SJSA1 (cell line): ENCODE results near the gene SATB2. TPM values are rescaled to one million over a fixed set of nuclear protein-coding genes. Genes with fewer than 3 reads are reported as not detected.

Experiments
- DNase-seq, 2 experiments: peaks; one replicate each; pipeline ENCODE4 v3.0.0-alpha.2; 2015 to 2020; ENCODE audit warnings: low spot score in 2 of 2, low read depth in 1 of 2
- H3K27ac ChIP-seq: fragments of 250-450 bp; sonication (Bioruptor Pico); 2 replicates; pipeline ENCODE4 v1.5.1; 2020; ENCODE audit warnings: mild to moderate bottlenecking, moderate library complexity
- H3K27me3 ChIP-seq: fragments of 250-450 bp; sonication (Bioruptor Pico); replicated peaks from 2 replicates; pipeline ENCODE4 v1.5.1; 2020; ENCODE audit warnings: mild to moderate bottlenecking, moderate library complexity
- H3K36me3 ChIP-seq: fragments of 250-450 bp; sonication (Bioruptor Pico); 2 replicates; pipeline ENCODE4 v1.5.1; 2020; ENCODE audit warnings: mild to moderate bottlenecking
- H3K4me1 ChIP-seq: fragments of 250-450 bp; sonication (Bioruptor Pico); replicated peaks from 2 replicates; pipeline ENCODE4 v1.6.1; 2021; ENCODE audit warnings: mild to moderate bottlenecking
- H3K4me3 ChIP-seq: fragments of 250-450 bp; sonication (Bioruptor Pico); 2 replicates; pipeline ENCODE4 v1.5.1; 2020; ENCODE audit warnings: mild to moderate bottlenecking
- H3K9me3 ChIP-seq: fragments of 250-450 bp; sonication (Bioruptor Pico); replicated peaks from 2 replicates; pipeline ENCODE4 v1.5.1; 2020; ENCODE audit warnings: mild to moderate bottlenecking
- total RNA-seq: library from RNA; depleted of rRNA; stranded (reverse); fragments of >200 nt; shearing (Covaris generic); gene quantifications from 2 replicates; pipeline ENCODE4 v1.2.3, GENCODE V29; 2014

Gene SATB2
- total RNA-seq, 1 experiment from 2014 or later: 11.0 TPM

GRCh38 chr2:199462347-199462955, 4.7 kb upstream of the SATB2 start:
- H3K27ac ChIP-seq: no peak overlapping the region
- H3K27me3 ChIP-seq: no peaks in the 10 kb centered on the region
- no peak for DNase-seq
- peaks cover 7% of the 10 kb centered on the region for H3K36me3 ChIP-seq
- H3K9me3 ChIP-seq: no peaks in the 10 kb centered on the region
- no peak overlapping the region for H3K4me3 ChIP-seq
- H3K4me1 ChIP-seq: peaks cover 10% of the 10 kb centered on the region

- H3K27ac ChIP-seq: no peak overlapping the region
- H3K4me1 ChIP-seq: peaks cover 10% of the 10 kb centered on the region
- no peak for DNase-seq
Measured at GRCh38 chr2:199461711-199462346, 4.1 kb upstream of the SATB2 start.

GRCh38 chr2:199460846-199461710, 3.3 kb upstream of the SATB2 start:
- Histone ChIP-seq H3K4me1 (peaks cover 10% of the 10 kb centered on the region), H3K36me3 (peaks cover 7% of the 10 kb centered on the region), H3K4me3 (peak overlapping the region; percentile 80), H3K27me3 (no peaks in the 10 kb centered on the region), H3K27ac (no peak overlapping the region), H3K9me3 (no peaks in the 10 kb centered on the region)
- DNase-seq: no peak

More at GRCh38 chr2:199461711-199462346, 4.1 kb upstream of the SATB2 start:
- no peaks in the 10 kb centered on the region for H3K9me3 ChIP-seq
- H3K27me3 ChIP-seq: no peaks in the 10 kb centered on the region
- H3K36me3 ChIP-seq: peaks cover 7% of the 10 kb centered on the region
- no peak overlapping the region for H3K4me3 ChIP-seq

GRCh38 chr2:199460101-199460671, 2.4 kb upstream of the SATB2 start:
- Histone ChIP-seq H3K27ac (peak overlapping the region; percentile 84), H3K9me3 (no peaks in the 10 kb centered on the region), H3K4me3 (peak overlapping the region; percentile 80), H3K27me3 (no peaks in the 10 kb centered on the region), H3K36me3 (peaks cover 11% of the 10 kb centered on the region), H3K4me1 (peaks cover 16% of the 10 kb centered on the region)
- no peak for DNase-seq

- Histone ChIP-seq H3K4me1 (peaks cover 18% of the 10 kb centered on the region), H3K4me3 (peak overlapping the region; percentile 80), H3K27me3 (no peaks in the 10 kb centered on the region), H3K36me3 (peaks cover 12% of the 10 kb centered on the region), H3K9me3 (no peaks in the 10 kb centered on the region), H3K27ac (peak overlapping the region; percentile 84)
- peak; percentile 91 to 98 for DNase-seq
Measured at GRCh38 chr2:199459286-199460100, 1.8 kb upstream of the SATB2 start.

- Histone ChIP-seq H3K27ac (peak overlapping the region; percentile 84), H3K36me3 (peaks cover 12% of the 10 kb centered on the region)
Measured at GRCh38 chr2:199458806-199459285, 1.1 kb upstream of the SATB2 start.

GRCh38 chr2:199458009-199458805, 468 bp upstream of the SATB2 start:
- H3K27me3 ChIP-seq: no peaks in the 10 kb centered on the region
- peak; percentile 68 to 69 for DNase-seq

More at GRCh38 chr2:199458806-199459285, 1.1 kb upstream of the SATB2 start:
- DNase-seq: peak in 1 of 2 experiments; percentile 84
- peak overlapping the region; percentile 80 for H3K4me3 ChIP-seq
- H3K27me3 ChIP-seq: no peaks in the 10 kb centered on the region
- H3K9me3 ChIP-seq: no peaks in the 10 kb centered on the region
- peaks cover 17% of the 10 kb centered on the region for H3K4me1 ChIP-seq

GRCh38 chr2:199456383-199457146, 1.2 kb downstream of the SATB2 start:
- peaks cover 18% of the 10 kb centered on the region for H3K4me1 ChIP-seq
- peaks cover 19% of the 10 kb centered on the region for H3K36me3 ChIP-seq
- peak in 1 of 2 experiments; percentile 47 for DNase-seq
- H3K4me3 ChIP-seq: peak overlapping the region; percentile 80
- peak overlapping the region; percentile 69 for H3K27ac ChIP-seq
- H3K27me3 ChIP-seq: no peaks in the 10 kb centered on the region
- no peaks in the 10 kb centered on the region for H3K9me3 ChIP-seq

More at GRCh38 chr2:199458009-199458805, 468 bp upstream of the SATB2 start:
- peak overlapping the region; percentile 80 for H3K4me3 ChIP-seq
- H3K36me3 ChIP-seq: peaks cover 12% of the 10 kb centered on the region
- peaks cover 12% of the 10 kb centered on the region for H3K4me1 ChIP-seq
- H3K9me3 ChIP-seq: no peaks in the 10 kb centered on the region
- peak overlapping the region; percentile 84 for H3K27ac ChIP-seq

GRCh38 chr2:199455545-199456382, 2.0 kb downstream of the SATB2 start:
- H3K9me3 ChIP-seq: no peaks in the 10 kb centered on the region
- peak overlapping the region; percentile 80 for H3K4me3 ChIP-seq
- H3K4me1 ChIP-seq: peaks cover 18% of the 10 kb centered on the region
- no peaks in the 10 kb centered on the region for H3K27me3 ChIP-seq
- H3K36me3 ChIP-seq: peaks cover 19% of the 10 kb centered on the region
- peak overlapping the region; percentile 48 for H3K27ac ChIP-seq
- DNase-seq: peak; percentile 59 to 70

GRCh38 chr2:199455210-199455544, 2.6 kb downstream of the SATB2 start:
- H3K36me3 ChIP-seq: peaks cover 19% of the 10 kb centered on the region
- peaks cover 18% of the 10 kb centered on the region for H3K4me1 ChIP-seq
- DNase-seq: no peak
- H3K27ac ChIP-seq: peak overlapping the region; percentile 48
- H3K27me3 ChIP-seq: no peaks in the 10 kb centered on the region
- H3K4me3 ChIP-seq: peak overlapping the region; percentile 80
- no peaks in the 10 kb centered on the region for H3K9me3 ChIP-seq

- no peaks in the 10 kb centered on the region for H3K27me3 ChIP-seq
- H3K4me1 ChIP-seq: peaks cover 22% of the 10 kb centered on the region
- H3K9me3 ChIP-seq: no peaks in the 10 kb centered on the region
- peaks cover 13% of the 10 kb centered on the region for H3K36me3 ChIP-seq
- DNase-seq: no peak
- no peak overlapping the region for H3K4me3 ChIP-seq
- no peak overlapping the region for H3K27ac ChIP-seq
Measured at GRCh38 chr2:199452991-199453379, 4.8 kb downstream of the SATB2 start.
